Skeletal muscle satellite cell (primary cell): ENCODE results near the gene PRKAB2.
"Not testable (repeated sequence)": the region's sequence is repeated elsewhere in the genome, so short reads cannot be mapped to it uniquely, and the experiment has no call there.

Experiments
- H3K27me3 ChIP-seq: 2 replicates; pipeline ENCODE4 v1.7.0; 2013; ENCODE audit warnings: low read length; ENCODE audit not compliant: control insufficient read depth, insufficient read depth
- H3K36me3 ChIP-seq: 2 replicates; pipeline ENCODE4 v1.7.0; 2013; ENCODE audit warnings: mild to moderate bottlenecking, control low read depth, low read length; ENCODE audit not compliant: insufficient read depth
- H3K4me1 ChIP-seq: 2 replicates; pipeline ENCODE4 v1.7.0; 2013; ENCODE audit warnings: low read length; ENCODE audit not compliant: control insufficient read depth, insufficient read depth
- H3K4me2 ChIP-seq: 2 replicates; pipeline ENCODE4 v1.7.0; 2013; ENCODE audit warnings: mild to moderate bottlenecking, low read length
- H3K4me3 ChIP-seq: 2 replicates; pipeline ENCODE4 v1.7.0; 2013; ENCODE audit warnings: low read length
- H3K9ac ChIP-seq: 2 replicates; pipeline ENCODE4 v1.7.0; 2013; ENCODE audit warnings: mild to moderate bottlenecking, low read depth, low read length, moderate library complexity
- H3K9me3 ChIP-seq: replicated peaks from 2 replicates; pipeline ENCODE4 v1.7.0; 2013; ENCODE audit warnings: mild to moderate bottlenecking, control low read depth, low read length

The PRKAB2 gene

DNA sequence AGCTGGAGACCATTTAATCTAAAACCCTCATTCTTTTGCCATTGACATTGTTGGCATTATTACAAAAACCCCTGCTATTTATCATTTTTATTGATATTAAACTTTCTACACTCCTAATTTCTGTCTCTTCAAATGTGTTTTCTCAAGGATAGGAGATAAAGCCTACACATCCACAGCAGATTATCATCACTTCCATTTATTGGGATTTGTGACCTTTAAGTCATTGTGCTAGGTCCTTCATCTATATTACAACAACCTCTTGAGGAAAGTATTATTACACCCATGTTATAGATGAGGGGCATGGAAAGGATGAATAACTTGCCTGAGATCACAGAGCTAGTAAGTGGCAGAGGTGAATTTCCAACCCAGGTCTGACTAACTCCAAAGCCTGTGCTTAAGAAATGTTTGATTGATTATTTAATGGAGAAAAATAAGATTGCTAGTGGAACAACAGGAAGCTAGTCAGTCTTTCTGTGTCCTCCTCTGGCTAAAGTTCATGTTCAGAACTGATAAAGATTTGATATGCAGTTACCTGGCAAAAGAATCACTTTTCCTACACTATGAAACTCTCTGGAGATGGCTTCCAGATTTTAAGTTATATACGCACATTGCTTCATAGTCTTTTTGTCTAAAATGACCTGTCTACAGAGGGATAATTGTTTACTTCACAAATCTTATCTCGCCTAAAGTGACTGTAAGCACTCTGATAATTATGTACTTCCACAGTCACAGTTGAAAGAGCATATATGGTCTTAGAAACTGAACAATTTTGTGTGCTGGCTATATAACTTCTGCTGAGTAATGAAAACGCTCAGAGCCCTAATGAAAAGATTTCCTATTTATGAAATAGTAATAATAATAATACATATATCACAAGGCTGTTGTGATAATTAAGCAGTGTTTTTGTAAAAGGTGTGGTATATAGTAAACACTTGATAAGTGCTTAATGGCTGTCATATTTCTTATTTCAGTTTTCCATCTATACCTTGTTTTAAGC is 37.9 kb upstream of the PRKAB2 start:
- H3K4me1 ChIP-seq: no peaks in the 10 kb centered on the region
- H3K36me3 ChIP-seq: no peaks in the 10 kb centered on the region
- H3K4me3 ChIP-seq: no peak overlapping the region
- H3K9me3 ChIP-seq: no peaks in the 10 kb centered on the region
- H3K4me2 ChIP-seq: no peak overlapping the region
- H3K9ac ChIP-seq: no peak overlapping the region
- no peaks in the 10 kb centered on the region for H3K27me3 ChIP-seq

DNA sequence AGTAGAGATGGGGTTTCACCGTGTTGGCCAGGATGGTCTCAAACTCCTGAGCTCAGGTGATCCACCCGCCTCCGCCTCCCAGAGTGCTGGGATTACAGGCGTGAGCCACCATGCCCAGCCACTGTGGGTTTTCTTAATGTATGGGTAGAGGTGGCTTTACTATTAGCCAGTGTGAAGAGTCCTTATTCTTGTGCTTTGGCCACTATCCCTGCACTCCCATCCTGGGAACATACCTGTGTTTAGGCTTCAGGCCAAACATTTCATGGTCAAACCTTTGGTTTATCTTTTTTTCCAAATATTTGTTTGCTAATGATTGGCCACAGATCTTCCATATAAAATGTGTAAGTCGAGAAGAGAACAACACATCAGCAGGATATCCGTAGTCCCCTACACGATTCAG is 36.3 kb upstream of the PRKAB2 start:
- Histone ChIP-seq H3K4me2 (no peak overlapping the region), H3K4me1 (no peaks in the 10 kb centered on the region), H3K36me3 (no peaks in the 10 kb centered on the region), H3K9ac (no peak overlapping the region), H3K4me3 (no peak overlapping the region), H3K27me3 (no peaks in the 10 kb centered on the region), H3K9me3 (no peaks in the 10 kb centered on the region)

DNA sequence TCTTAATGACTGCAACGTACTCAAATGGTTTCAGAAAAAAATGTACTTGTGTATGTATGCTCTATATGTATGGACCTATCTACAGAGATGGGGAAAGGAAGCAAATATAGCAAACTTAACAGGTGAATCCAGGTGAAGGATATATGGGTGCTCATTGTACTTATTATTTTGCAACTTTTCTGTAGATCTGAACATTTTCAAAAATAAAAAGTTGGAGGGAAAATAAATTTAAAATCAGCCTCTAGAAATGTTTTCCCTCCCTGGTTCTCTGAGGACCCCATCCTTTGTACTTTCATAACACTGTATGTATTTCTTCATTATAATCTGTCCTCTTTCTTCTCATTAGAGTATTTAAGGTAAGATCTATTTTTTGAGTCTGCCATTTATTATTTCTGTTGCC is 34.9 kb upstream of the PRKAB2 start:
- Histone ChIP-seq H3K4me1 (no peaks in the 10 kb centered on the region), H3K9ac (no peak overlapping the region), H3K27me3 (no peaks in the 10 kb centered on the region), H3K9me3 (no peaks in the 10 kb centered on the region), H3K4me3 (no peak overlapping the region), H3K36me3 (no peaks in the 10 kb centered on the region), H3K4me2 (no peak overlapping the region)

DNA sequence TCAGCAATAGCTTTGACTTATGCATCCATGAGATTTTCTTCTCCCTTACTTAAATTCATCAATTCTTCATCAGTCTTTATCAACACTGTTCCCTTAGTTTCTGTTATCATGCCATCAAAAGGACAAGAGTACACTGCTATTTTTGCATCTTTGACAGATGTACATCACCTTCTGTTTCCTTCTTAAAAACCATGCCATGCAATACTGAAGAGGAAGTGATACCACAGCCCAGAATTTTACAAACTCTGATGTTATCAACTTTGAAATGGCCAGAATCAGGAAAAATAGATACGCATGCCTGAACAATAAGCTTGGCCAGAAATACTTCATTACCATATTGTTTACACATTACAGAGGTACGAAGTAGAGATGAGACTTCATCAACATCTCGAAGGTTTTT is 31.8 kb upstream of the PRKAB2 start:
- Histone ChIP-seq H3K4me2 (no peak overlapping the region), H3K4me1 (no peaks in the 10 kb centered on the region), H3K36me3 (no peaks in the 10 kb centered on the region)

DNA sequence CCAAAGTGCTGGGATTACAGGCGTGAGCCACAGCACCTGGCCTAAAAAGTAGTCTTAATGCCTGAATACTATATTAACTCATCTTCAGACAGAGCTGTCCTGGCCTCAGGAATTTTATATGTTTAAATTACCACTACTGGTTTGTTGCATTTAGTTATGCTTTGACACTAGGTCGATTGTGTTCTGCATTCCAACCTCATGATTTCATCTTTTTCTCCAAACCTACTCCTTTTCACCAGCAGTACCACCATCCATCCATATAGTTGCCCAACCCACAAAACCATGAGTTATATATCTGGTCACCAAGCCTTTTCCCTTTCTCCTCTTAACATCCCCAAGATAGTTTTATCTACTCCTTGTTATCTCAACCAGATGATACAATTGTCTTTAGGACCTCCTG is 30.3 kb upstream of the PRKAB2 start:
- H3K4me2 ChIP-seq: no peak overlapping the region

More for the DNA sequence above, 31.8 kb upstream of the PRKAB2 start:
- H3K27me3 ChIP-seq: no peaks in the 10 kb centered on the region
- no peak overlapping the region for H3K4me3 ChIP-seq
- no peaks in the 10 kb centered on the region for H3K9me3 ChIP-seq
- H3K9ac ChIP-seq: no peak overlapping the region

DNA sequence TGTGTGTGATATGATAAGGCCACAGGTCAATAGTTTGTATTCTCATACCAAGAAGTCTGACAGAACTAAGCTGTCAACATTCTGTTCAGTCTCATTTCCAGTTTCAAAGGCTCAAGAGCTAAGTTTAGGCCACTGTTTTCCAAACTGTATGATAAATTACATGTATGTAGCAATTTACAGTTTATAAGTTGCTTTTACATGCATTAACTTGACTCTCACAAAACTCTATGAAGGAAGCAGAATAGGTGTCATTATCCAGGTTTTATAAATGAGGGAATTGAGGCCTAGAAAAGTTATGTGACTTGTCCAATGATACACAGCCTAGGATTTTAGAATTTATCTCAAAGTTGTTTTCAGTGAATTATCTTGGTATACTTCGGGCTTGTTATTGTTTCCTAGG is 29.5 kb upstream of the PRKAB2 start:
- Histone ChIP-seq H3K36me3 (no peaks in the 10 kb centered on the region), H3K4me2 (no peak overlapping the region), H3K27me3 (no peaks in the 10 kb centered on the region), H3K9ac (no peak overlapping the region), H3K4me3 (no peak overlapping the region), H3K9me3 (no peaks in the 10 kb centered on the region), H3K4me1 (no peaks in the 10 kb centered on the region)

More for the DNA sequence above, 30.3 kb upstream of the PRKAB2 start:
- no peaks in the 10 kb centered on the region for H3K27me3 ChIP-seq
- H3K9me3 ChIP-seq: no peaks in the 10 kb centered on the region
- no peak overlapping the region for H3K4me3 ChIP-seq
- no peaks in the 10 kb centered on the region for H3K4me1 ChIP-seq
- H3K9ac ChIP-seq: no peak overlapping the region
- no peaks in the 10 kb centered on the region for H3K36me3 ChIP-seq

DNA sequence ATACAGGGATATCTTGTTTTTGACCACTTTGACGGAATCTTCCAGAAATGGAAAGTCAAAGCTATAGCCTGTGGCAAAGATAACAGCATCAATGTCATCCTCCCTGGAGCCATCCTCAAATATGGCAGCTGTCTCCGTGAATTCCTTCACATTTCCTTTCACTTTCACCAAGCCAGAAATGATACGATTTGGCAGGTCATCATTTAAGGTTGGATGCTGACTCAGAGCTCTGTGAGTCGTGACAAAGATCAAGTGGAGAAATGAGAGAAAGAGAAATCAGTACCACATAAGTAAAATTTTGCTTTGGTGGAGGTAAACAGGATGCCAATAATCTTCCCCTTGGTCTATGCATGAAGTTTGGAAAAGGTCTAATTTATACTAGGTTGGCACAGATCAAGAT is 29.0 kb upstream of the PRKAB2 start:
- Histone ChIP-seq H3K36me3 (no peaks in the 10 kb centered on the region), H3K9ac (no peak overlapping the region), H3K4me3 (no peak overlapping the region), H3K9me3 (no peaks in the 10 kb centered on the region), H3K27me3 (no peaks in the 10 kb centered on the region), H3K4me2 (peak overlapping the region; percentile 40), H3K4me1 (no peaks in the 10 kb centered on the region)

DNA sequence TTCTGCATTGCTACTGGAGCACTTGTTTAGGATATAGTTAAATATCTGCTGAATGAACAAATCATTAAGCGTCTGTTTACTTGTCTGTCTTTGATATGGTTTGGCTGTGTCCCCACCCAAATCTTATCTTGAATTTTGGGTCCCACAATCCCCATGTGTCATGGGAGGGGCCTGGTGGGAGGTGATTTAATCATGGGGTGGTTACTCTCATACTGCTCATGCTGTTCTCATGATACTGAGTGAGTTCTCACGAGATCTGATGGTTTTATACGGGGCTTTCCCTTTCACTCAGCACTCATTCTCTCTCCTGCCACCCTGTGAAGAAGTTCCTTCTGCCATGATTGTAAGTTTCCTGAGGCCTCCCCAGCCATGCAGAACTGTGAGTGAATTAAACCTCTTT is 25.1 kb upstream of the PRKAB2 start:
- not testable (repeated sequence) for H3K36me3 ChIP-seq, H3K4me3 ChIP-seq, H3K4me2 ChIP-seq, H3K9ac ChIP-seq, H3K27me3 ChIP-seq, H3K9me3 ChIP-seq, H3K4me1 ChIP-seq

DNA sequence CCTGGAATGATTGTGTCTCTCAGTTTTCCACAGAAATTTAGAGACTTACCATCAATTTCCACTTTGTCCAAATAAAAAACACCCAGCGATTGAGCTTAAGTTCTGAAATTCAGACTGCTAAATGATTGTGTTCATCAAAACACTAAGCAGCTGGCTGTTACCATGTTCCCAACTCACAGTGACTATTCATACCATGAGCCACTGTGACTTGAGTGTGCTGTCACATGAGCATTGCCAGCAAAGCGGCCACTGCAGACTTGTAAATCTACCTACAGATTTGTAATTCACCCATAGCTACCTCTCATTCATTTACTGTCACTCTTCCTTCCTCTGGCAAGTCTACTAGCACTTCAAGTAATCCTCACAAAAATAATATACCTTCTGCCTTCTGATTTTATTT is 17.2 kb upstream of the PRKAB2 start:
- Histone ChIP-seq H3K27me3 (no peaks in the 10 kb centered on the region), H3K36me3 (no peaks in the 10 kb centered on the region), H3K9me3 (no peaks in the 10 kb centered on the region), H3K4me3 (no peak overlapping the region), H3K9ac (no peak overlapping the region), H3K4me2 (no peak overlapping the region), H3K4me1 (no peaks in the 10 kb centered on the region)

DNA sequence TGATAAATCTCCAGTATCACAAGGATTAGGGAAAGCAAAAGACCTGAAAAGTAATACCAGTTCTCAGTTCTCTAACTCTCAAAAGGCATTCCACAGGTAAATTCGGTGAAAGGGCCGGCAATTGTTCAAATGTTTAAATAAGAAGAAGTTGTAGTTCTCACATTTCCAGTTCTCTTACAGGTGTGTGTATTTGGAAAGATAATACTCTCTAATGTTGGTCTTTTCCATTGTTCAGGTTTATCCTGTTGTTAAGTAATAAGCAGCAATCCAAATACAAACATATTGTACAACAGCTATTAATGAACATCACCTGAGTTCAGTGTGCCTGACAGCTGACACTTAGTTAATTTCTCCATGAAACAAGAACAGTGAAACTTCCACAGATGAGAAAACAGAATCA is 13.2 kb upstream of the PRKAB2 start:
- Histone ChIP-seq H3K4me1 (no peaks in the 10 kb centered on the region), H3K4me2 (no peak overlapping the region), H3K9me3 (no peaks in the 10 kb centered on the region), H3K9ac (no peak overlapping the region), H3K27me3 (no peaks in the 10 kb centered on the region), H3K36me3 (no peaks in the 10 kb centered on the region), H3K4me3 (no peak overlapping the region)

DNA sequence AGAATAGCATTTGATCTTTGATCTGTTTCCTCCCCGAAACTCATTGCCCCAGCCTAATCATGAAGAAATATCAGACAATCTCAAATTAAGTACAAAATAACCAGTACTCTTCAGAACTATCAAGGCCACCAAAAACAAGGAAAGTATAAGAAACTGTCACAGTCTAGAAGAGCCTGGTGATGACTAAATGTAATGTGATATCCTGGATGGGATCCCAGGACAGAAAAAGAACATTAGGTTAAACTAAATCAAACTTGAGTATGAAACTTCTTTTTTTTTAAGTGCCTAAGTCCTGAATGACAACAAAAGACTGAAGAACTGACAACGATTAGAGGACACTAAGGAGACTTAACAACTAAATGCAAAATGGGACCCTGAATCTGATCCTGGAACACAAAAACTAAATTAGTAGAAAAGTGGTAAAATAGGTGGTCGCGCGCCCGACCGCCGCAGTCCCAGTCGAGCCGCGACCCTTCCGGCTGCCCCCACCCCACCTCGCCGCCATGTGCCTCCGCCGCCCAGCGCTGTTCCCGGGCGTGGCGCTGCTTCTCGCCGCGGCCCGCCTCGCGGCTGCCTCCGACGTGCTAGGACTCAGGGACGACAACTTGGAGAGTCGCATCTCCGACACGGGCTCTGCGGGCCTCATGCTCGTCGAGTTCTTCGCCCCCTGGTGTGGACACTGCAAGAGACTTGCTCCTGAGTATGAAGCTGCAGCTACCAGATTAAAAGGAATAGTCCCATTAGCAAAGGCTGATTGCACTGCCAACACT is 5.5 kb upstream of the PRKAB2 start:
- Histone ChIP-seq H3K9ac (peak overlapping the region; percentile 34), H3K27me3 (no peaks in the 10 kb centered on the region), H3K36me3 (no peaks in the 10 kb centered on the region), H3K4me1 (peaks cover 25% of the 10 kb centered on the region), H3K9me3 (no peaks in the 10 kb centered on the region), H3K4me3 (peak overlapping the region; percentile 52), H3K4me2 (peak overlapping the region; percentile 65)
